HepG2 (cell line): ENCODE measurements around the gene KCND1. TPM values are rescaled to one million over a fixed set of nuclear protein-coding genes. Genes with fewer than 3 reads are reported as not detected.
A peak's percentile ranks its signal among the peaks of the same experiment; 100 is the strongest.

Source experiments
- ADNP ChIP-seq: sonication (generic); formaldehyde crosslinking; IDR thresholded peaks from 2 replicates; pipeline ENCODE4 v1.4.0; 2020; ENCODE audit warnings: missing genetic modification reagents
- ATF1 ChIP-seq: IDR thresholded peaks from 2 replicates; pipeline ENCODE4 v1.6.1; 2016; ENCODE audit warnings: mild to moderate bottlenecking, control low read depth
- CCDC6 ChIP-seq: sonication (generic); formaldehyde crosslinking; IDR thresholded peaks from 2 replicates; pipeline ENCODE4 v1.8.1; 2022; ENCODE audit warnings: mild to moderate bottlenecking, missing genetic modification reagents, moderate library complexity
- HNRNPL ChIP-seq: fragments of 200-400 bp; formaldehyde crosslinking; IDR thresholded peaks from 2 replicates; pipeline ENCODE4 v1.6.1; 2017; ENCODE audit warnings: mild to moderate bottlenecking, low read depth, low read length
- IRF2 ChIP-seq: IDR thresholded peaks from 2 replicates; pipeline ENCODE4 v1.6.1; 2018; ENCODE audit warnings: missing genetic modification reagents, missing compliant biosample characterization
- KDM5A ChIP-seq: fragments of 200-600 bp; sonication (generic); IDR thresholded peaks from 2 replicates; pipeline ENCODE4 v1.7.0; 2018; ENCODE audit warnings: antibody characterized with exemption, mild to moderate bottlenecking, low read length, borderline replicate concordance
- MATR3 ChIP-seq: sonication (generic); formaldehyde crosslinking; IDR thresholded peaks from 2 replicates; pipeline ENCODE4 v1.4.0; 2020; ENCODE audit warnings: missing genetic modification reagents
- NBN ChIP-seq: fragments of 450-650 bp; conservative IDR thresholded peaks from 2 replicates; pipeline ENCODE4 v1.6.1; 2017
- NFE2L1 ChIP-seq: sonication (generic); formaldehyde crosslinking; IDR thresholded peaks from 2 replicates; pipeline ENCODE4 v1.4.0; 2020; ENCODE audit warnings: missing genetic modification reagents, mild to moderate bottlenecking, borderline replicate concordance
- NFKBIZ ChIP-seq: IDR thresholded peaks from 2 replicates; pipeline ENCODE4 v1.6.1; 2018; ENCODE audit warnings: missing genetic modification reagents, missing compliant biosample characterization
- REL ChIP-seq: sonication (generic); formaldehyde crosslinking; conservative IDR thresholded peaks from 2 replicates; pipeline ENCODE4 v1.8.0; 2022; ENCODE audit warnings: mild to moderate bottlenecking, missing genetic modification reagents, moderate library complexity
- SMAD3 ChIP-seq: sonication (generic); formaldehyde crosslinking; IDR thresholded peaks from 2 replicates; pipeline ENCODE4 v1.4.0; 2020; ENCODE audit warnings: missing genetic modification reagents
- ZBTB1 ChIP-seq: sonication (generic); formaldehyde crosslinking; IDR thresholded peaks from 2 replicates; pipeline ENCODE4 v1.4.0; 2020; ENCODE audit warnings: missing genetic modification reagents, borderline replicate concordance
- ZBTB38 ChIP-seq: sonication (generic); formaldehyde crosslinking; IDR thresholded peaks from 2 replicates; pipeline ENCODE4 v1.5.1; 2020; ENCODE audit warnings: mild to moderate bottlenecking, missing genetic modification reagents
- ZNF446 ChIP-seq: sonication (generic); formaldehyde crosslinking; IDR thresholded peaks from 2 replicates; pipeline ENCODE4 v1.5.0; 2020; ENCODE audit warnings: mild to moderate bottlenecking, missing genetic modification reagents
- ZNF841 ChIP-seq: sonication (generic); formaldehyde crosslinking; IDR thresholded peaks from 2 replicates; pipeline ENCODE4 v1.8.1; 2023; ENCODE audit warnings: missing genetic modification reagents, borderline replicate concordance
- ZZZ3 ChIP-seq: sonication (generic); formaldehyde crosslinking; IDR thresholded peaks from 2 replicates; pipeline ENCODE4 v1.4.0; 2020; ENCODE audit warnings: missing genetic modification reagents, mild to moderate bottlenecking, borderline replicate concordance
- polyA plus RNA-seq, 8 experiments: library from polyadenylated mRNA; depleted of rRNA in 3 of 8; stranded (reverse) in 7 of 8; unstranded in 1 of 8; fragments of >200 nt; fragmentation: Illumina TruSeq in 4 of 8; extraction: Trizol in 4 of 8; gene quantifications; 2 replicates each; pipeline versions ENCODE4 v1.2.1 to v1.2.3, GENCODE V29; 2011 to 2016; ENCODE audit warnings: low read depth in 4 of 8, missing spikeins in 1 of 8, mixed read lengths in 1 of 8; ENCODE audit not compliant: insufficient read depth in 1 of 8
- total RNA-seq, 5 experiments: library from RNA; depleted of rRNA; stranded (reverse); fragments of >200 nt; fragmentation: Illumina TruSeq; extraction: Trizol; gene quantifications; 2 replicates each; pipeline ENCODE4 v1.2.3, GENCODE V29; 2016; ENCODE audit warnings: low read depth in 1 of 5
- TF ChIP-seq, protein P1 (sequence below): sonication (generic); formaldehyde crosslinking; IDR thresholded peaks from 2 replicates; pipeline ENCODE4 v1.9.0; 2021; ENCODE audit warnings: missing genetic modification reagents, mild to moderate bottlenecking, borderline replicate concordance
- TF ChIP-seq, protein P2 (sequence below): sonication (generic); formaldehyde crosslinking; IDR thresholded peaks from 2 replicates; pipeline ENCODE4 v1.5.1; 2020; ENCODE audit warnings: mild to moderate bottlenecking, missing genetic modification reagents, borderline replicate concordance
- TF ChIP-seq, protein P3 (sequence below): sonication (generic); formaldehyde crosslinking; IDR thresholded peaks from 2 replicates; pipeline ENCODE4 v1.8.1; 2023; ENCODE audit warnings: mild to moderate bottlenecking, inconsistent platforms, moderate library complexity, missing genetic modification reagents, borderline replicate concordance
- TF ChIP-seq, protein P4 (sequence below): fragments of 450-650 bp; IDR thresholded peaks from 2 replicates; pipeline ENCODE4 v1.6.1; 2016
- TF ChIP-seq, protein P5 (sequence below): IDR thresholded peaks from 2 replicates; pipeline ENCODE4 v1.6.1; 2012; ENCODE audit warnings: low read length, improper control_type of control experiment

The KCND1 gene
- total and polyA plus RNA-seq, 2 of the 13 experiments (the other 11 are each of a cell fraction or from before 2014, with no cell fraction given), result 0.07 to 0.30 TPM

DNA sequence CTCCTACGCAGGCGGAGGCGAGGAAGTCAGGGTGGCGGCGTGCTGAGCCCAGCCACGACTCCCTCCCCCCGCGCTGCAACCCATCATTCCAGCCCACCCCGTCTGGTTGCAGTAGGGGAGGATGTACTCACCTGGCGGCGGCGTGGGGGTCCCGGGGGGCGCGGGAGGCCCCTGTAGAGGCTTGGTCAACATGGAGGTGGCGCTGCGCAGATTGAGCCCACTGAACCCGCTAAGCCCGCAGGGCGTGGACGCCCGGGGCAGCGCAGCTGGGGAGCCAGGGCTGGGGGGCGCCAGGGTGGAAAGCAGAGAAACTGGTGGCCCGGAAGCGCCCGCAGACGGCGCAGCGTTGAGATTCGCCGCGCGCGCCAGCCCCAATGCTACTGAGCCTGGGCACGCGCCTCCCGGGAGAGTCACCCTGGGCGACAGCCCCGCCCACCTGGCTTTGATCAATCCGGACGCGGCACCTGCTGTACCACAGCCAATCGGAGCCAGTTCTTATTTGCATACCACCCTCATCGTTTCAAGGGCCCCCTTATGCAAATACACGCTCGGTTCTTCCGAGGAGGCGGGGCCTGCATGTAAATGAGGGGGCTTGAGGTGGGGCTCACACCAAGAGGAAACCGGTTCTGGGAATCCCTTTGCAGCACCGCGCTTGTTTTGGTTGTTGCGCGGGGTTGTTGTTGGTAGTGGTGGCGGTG, 52.9 kb downstream of the KCND1 start, which contains the start of gene PIM2 (continued):
- TF ChIP-seq, protein P1, sequence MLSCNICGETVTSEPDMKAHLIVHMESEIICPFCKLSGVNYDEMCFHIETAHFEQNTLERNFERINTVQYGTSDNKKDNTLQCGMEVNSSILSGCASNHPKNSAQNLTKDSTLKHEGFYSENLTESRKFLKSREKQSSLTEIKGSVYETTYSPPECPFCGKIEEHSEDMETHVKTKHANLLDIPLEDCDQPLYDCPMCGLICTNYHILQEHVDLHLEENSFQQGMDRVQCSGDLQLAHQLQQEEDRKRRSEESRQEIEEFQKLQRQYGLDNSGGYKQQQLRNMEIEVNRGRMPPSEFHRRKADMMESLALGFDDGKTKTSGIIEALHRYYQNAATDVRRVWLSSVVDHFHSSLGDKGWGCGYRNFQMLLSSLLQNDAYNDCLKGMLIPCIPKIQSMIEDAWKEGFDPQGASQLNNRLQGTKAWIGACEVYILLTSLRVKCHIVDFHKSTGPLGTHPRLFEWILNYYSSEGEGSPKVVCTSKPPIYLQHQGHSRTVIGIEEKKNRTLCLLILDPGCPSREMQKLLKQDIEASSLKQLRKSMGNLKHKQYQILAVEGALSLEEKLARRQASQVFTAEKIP (CRISPR knock-in tag), result no peak
- TF ChIP-seq ZNF446 (CRISPR knock-in tag), result no peak
- no peak for TF ChIP-seq ZNF841 (CRISPR knock-in tag)
- TF ChIP-seq, protein P2, sequence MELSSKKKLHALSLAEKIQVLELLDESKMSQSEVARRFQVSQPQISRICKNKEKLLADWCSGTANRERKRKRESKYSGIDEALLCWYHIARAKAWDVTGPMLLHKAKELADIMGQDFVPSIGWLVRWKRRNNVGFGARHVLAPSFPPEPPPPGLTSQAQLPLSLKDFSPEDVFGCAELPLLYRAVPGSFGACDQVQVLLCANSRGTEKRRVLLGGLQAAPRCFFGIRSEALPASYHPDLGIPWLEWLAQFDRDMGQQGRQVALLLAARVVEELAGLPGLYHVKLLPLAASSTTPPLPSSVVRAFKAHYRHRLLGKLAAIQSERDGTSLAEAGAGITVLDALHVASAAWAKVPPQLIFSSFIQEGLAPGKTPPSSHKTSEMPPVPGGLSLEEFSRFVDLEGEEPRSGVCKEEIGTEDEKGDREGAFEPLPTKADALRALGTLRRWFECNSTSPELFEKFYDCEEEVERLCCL (CRISPR knock-in tag), result no peak
- no peak for TF ChIP-seq ATF1
- TF ChIP-seq ADNP, result no peak
- TF ChIP-seq MATR3 (CRISPR knock-in tag), result no peak
- TF ChIP-seq SMAD3 (CRISPR knock-in tag), result no peak
- TF ChIP-seq ZBTB1, result no peak
- TF ChIP-seq KDM5A, result no peak
- TF ChIP-seq CCDC6, result peak; percentile 42; the same call in 1 of the 2 replicates
- TF ChIP-seq, protein P3, sequence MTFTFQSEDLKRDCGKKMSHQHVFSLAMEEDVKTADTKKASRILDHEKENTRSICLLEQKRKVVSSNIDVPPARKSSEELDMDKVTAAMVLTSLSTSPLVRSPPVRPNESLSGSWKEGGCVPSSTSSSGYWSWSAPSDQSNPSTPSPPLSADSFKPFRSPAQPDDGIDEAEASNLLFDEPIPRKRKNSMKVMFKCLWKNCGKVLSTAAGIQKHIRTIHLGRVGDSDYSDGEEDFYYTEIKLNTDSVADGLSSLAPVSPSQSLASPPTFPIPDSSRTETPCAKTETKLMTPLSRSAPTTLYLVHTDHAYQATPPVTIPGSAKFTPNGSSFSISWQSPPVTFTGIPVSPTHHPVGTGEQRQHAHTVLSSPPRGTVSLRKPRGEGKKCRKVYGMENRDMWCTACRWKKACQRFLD (CRISPR knock-in tag), result no peak
- no peak for TF ChIP-seq ZBTB38
- no peak for TF ChIP-seq REL (CRISPR knock-in tag)
- no peak for TF ChIP-seq NFE2L1 (CRISPR knock-in tag)
- TF ChIP-seq, protein P4, sequence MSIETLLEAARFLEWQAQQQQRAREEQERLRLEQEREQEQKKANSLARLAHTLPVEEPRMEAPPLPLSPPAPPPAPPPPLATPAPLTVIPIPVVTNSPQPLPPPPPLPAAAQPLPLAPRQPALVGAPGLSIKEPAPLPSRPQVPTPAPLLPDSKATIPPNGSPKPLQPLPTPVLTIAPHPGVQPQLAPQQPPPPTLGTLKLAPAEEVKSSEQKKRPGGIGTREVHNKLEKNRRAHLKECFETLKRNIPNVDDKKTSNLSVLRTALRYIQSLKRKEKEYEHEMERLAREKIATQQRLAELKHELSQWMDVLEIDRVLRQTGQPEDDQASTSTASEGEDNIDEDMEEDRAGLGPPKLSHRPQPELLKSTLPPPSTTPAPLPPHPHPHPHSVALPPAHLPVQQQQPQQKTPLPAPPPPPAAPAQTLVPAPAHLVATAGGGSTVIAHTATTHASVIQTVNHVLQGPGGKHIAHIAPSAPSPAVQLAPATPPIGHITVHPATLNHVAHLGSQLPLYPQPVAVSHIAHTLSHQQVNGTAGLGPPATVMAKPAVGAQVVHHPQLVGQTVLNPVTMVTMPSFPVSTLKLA, result peak; percentile 33; the same call in 1 of the 2 replicates
- TF ChIP-seq NBN, result no peak
- TF ChIP-seq NFKBIZ (CRISPR knock-in tag), result no peak; the same call in 1 of the 2 replicates
- TF ChIP-seq, protein P5, sequence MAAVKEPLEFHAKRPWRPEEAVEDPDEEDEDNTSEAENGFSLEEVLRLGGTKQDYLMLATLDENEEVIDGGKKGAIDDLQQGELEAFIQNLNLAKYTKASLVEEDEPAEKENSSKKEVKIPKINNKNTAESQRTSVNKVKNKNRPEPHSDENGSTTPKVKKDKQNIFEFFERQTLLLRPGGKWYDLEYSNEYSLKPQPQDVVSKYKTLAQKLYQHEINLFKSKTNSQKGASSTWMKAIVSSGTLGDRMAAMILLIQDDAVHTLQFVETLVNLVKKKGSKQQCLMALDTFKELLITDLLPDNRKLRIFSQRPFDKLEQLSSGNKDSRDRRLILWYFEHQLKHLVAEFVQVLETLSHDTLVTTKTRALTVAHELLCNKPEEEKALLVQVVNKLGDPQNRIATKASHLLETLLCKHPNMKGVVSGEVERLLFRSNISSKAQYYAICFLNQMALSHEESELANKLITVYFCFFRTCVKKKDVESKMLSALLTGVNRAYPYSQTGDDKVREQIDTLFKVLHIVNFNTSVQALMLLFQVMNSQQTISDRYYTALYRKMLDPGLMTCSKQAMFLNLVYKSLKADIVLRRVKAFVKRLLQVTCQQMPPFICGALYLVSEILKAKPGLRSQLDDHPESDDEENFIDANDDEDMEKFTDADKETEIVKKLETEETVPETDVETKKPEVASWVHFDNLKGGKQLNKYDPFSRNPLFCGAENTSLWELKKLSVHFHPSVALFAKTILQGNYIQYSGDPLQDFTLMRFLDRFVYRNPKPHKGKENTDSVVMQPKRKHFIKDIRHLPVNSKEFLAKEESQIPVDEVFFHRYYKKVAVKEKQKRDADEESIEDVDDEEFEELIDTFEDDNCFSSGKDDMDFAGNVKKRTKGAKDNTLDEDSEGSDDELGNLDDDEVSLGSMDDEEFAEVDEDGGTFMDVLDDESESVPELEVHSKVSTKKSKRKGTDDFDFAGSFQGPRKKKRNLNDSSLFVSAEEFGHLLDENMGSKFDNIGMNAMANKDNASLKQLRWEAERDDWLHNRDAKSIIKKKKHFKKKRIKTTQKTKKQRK, result no peak
- TF ChIP-seq HNRNPL, result no peak
- no peak for TF ChIP-seq ZZZ3 (CRISPR knock-in tag)
- no peak for TF ChIP-seq IRF2 (CRISPR knock-in tag)
